SK-N-SH treated with all-trans-retinoic acid at 6 μM for 48 hours (cell line): ENCODE results near the gene KCTD1.

ENCODE experiments used
- BACH2 ChIP-seq: fragments of 250-450 bp; sonication (Bioruptor Pico); IDR thresholded peaks from 2 replicates; pipeline ENCODE4 v1.9.0; 2021; ENCODE audit warnings: mild to moderate bottlenecking, borderline replicate concordance
- CREB5 ChIP-seq: fragments of 250-450 bp; sonication (Bioruptor Pico); IDR thresholded peaks from 2 replicates; pipeline ENCODE4 v1.5.1; 2020; ENCODE audit warnings: low read depth, mild to moderate bottlenecking, moderate library complexity
- GLIS3 ChIP-seq: fragments of 250-450 bp; sonication (Bioruptor Pico); IDR thresholded peaks from 2 replicates; pipeline ENCODE4 v1.5.0; 2020; ENCODE audit warnings: mild to moderate bottlenecking, moderate library complexity
- ISL1 ChIP-seq: fragments of 250-450 bp; sonication (Bioruptor Pico); IDR thresholded peaks from 2 replicates; pipeline ENCODE4 v2.1.2; 2022; ENCODE audit warnings: mild to moderate bottlenecking, moderate library complexity
- OSR1 ChIP-seq: fragments of 250-450 bp; sonication (Bioruptor Pico); IDR thresholded peaks from 2 replicates; pipeline ENCODE4 v1.8.0; 2022; ENCODE audit warnings: moderate library complexity, mild to moderate bottlenecking, inconsistent platforms
- PATZ1 ChIP-seq: fragments of 250-450 bp; sonication (Bioruptor Pico); IDR thresholded peaks from 2 replicates; pipeline ENCODE4 v1.8.0; 2020; ENCODE audit warnings: mild to moderate bottlenecking, moderate library complexity, borderline replicate concordance
- POU6F1 ChIP-seq: fragments of 250-450 bp; sonication (Bioruptor Pico); IDR thresholded peaks from 2 replicates; pipeline ENCODE4 v1.8.0; 2021; ENCODE audit warnings: low read depth, mild to moderate bottlenecking, moderate library complexity, borderline replicate concordance
- PPARA ChIP-seq: fragments of 250-450 bp; sonication (Bioruptor Pico); IDR thresholded peaks from 2 replicates; pipeline ENCODE4 v1.5.0; 2020; ENCODE audit warnings: mild to moderate bottlenecking, borderline replicate concordance
- RARB ChIP-seq: fragments of 250-450 bp; sonication (Bioruptor Pico); IDR thresholded peaks from 2 replicates; pipeline ENCODE4 v1.8.0; 2021; ENCODE audit warnings: mild to moderate bottlenecking, moderate library complexity
- TOX ChIP-seq: fragments of 250-450 bp; sonication (Bioruptor Pico); IDR thresholded peaks from 2 replicates; pipeline ENCODE4 v1.8.0; 2021; ENCODE audit warnings: mild to moderate bottlenecking, moderate library complexity, borderline replicate concordance
- TSHZ2 ChIP-seq: fragments of 250-450 bp; sonication (Bioruptor Pico); IDR thresholded peaks from 2 replicates; pipeline ENCODE4 v1.5.0; 2020; ENCODE audit warnings: mild to moderate bottlenecking, moderate library complexity
- ZC3H10 ChIP-seq: fragments of 250-450 bp; sonication (Bioruptor Pico); IDR thresholded peaks from 2 replicates; pipeline ENCODE4 v1.5.1; 2021; ENCODE audit warnings: mild to moderate bottlenecking, moderate library complexity
- ZFP30 ChIP-seq: fragments of 450-650 bp; formaldehyde crosslinking; IDR thresholded peaks from 2 replicates; pipeline ENCODE4 v1.5.0; 2022; ENCODE audit warnings: mild to moderate bottlenecking, moderate library complexity
- ZNF8 ChIP-seq: fragments of 450-650 bp; formaldehyde crosslinking; IDR thresholded peaks from 2 replicates; pipeline ENCODE4 v1.5.0; 2020; ENCODE audit warnings: mild to moderate bottlenecking, moderate library complexity

GRCh38 chr18:26438980-26439379, 109.4 kb downstream of the KCTD1 start:
- TF ChIP-seq TOX (CRISPR knock-in tag) (no peak), ZC3H10 (CRISPR knock-in tag) (no peak), POU6F1 (CRISPR knock-in tag) (no peak), BACH2 (CRISPR knock-in tag) (no peak), CREB5 (CRISPR knock-in tag) (no peak), ZFP30 (CRISPR knock-in tag) (no peak), GLIS3 (CRISPR knock-in tag) (no peak), PPARA (no peak), PATZ1 (CRISPR knock-in tag) (no peak), OSR1 (no peak), TSHZ2 (CRISPR knock-in tag) (no peak), ZNF8 (CRISPR knock-in tag) (no peak), ISL1 (CRISPR knock-in tag) (no peak), RARB (CRISPR knock-in tag) (no peak)
